Amniotic stem cell (primary cell): ENCODE data around the gene PARP9.
"Not testable (repeated sequence)": the region's sequence is repeated elsewhere in the genome, so short reads cannot be mapped to it uniquely, and the experiment has no call there.

ENCODE experiments used
- DNase-seq: peaks from one replicate; lab custom pipeline; 2025; lab: John Stamatoyannopoulos, UW

PARP9 gene

DNA sequence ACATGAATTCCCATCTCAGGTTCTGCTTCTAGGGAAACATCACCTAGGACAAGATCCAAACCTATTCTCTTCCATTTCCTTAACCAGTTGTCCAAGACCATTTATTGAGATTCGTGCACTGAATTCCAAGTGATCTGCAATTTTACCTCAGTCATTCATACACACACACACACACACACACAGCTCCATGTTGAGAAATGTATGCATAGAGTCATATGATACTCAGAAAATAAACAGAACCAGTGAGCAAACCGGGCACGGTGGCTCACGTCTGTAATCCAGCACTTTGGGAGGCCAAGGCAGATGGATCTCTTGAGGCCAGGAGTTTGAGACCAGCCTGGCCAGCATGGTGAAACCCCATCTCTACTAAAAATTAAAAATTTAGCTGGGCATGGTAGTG, 43.2 kb downstream of the PARP9 start:
- no peak for DNase-seq

DNA sequence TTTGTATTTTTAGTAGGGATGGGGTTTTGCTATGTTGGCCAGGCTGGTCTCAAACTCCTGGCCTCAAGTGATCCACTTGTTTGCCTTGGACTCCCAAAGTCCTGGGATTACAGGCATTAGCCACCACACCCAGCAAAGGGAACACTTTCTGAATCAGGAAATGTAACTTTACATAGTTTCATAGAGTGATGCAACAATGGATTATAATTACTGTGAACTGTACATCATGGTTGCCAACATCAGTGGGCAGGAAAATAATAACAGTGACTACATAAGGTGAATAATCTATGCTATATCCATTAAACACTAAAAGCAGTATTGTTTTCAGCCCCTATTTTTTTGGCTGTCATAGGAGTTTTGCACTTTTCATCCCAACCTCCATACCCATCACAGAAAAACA, 44.4 kb downstream of the PARP9 start:
- no peak for DNase-seq

DNA sequence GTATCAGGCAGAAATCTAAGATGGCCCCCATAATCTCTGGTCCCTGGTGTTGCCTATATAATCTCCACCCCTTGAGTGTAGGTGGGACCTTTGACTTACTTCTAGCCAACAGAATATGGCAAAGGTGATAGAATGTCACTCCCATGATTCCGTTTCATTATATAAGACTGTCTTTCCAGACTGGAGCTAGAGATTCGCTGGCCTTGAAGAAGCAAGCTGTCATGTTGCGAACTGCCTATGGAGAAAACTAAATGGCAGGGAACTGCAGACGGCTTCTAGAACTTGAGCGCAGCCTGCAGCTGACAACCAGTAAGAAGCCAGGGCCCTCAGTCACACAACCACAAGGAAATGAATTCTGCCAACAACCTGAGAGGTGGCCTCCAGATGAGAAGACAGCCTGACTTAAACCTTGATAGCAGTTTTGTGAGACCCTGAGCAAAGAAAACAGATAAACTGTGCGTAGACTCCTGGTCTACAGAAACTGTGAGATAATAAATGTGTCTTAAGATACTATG, 47.2 kb downstream of the PARP9 start:
- DNase-seq, result no peak

DNA sequence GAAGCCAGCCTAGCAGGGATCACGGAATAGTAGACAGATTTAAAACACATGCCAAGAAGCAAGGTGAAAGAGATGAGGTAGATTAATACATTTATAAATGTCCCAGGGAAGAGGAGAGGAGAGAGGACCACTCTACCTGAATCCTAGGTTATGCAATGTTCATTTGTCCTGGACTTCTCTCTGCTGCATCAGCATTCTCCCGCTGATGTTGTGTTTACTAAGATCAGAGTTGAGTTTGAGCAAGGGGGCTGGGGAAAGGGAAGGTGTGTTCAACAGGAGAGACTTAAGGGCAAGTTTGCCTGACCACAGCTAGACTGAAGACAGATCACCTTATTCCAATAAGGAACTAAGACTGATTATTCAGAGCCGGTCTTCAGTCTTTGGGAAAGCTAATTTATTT, 48.2 kb downstream of the PARP9 start:
- no peak for DNase-seq

DNA sequence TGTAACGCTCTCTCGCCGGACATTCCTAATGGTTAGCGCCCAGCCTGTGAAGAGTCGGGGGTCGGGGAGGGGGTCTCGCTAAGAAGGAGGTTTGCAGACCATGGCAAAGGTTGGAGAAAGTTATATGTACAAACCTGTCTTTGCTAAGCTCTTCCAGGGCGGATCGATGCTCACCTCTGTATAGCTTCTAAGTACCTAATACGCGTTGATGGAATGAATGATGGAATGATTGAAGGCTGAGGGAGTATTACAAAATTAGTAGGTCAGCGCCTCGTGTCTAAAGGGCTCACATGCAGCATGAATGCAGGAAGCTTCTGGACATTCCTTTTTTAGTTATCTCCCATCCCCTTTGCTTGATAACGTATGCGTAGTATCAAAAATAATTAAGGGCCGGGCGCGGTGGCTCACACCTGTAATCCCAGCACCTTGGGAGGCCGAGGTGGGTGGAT, 49.1 kb downstream of the PARP9 start:
- no peak for DNase-seq

DNA sequence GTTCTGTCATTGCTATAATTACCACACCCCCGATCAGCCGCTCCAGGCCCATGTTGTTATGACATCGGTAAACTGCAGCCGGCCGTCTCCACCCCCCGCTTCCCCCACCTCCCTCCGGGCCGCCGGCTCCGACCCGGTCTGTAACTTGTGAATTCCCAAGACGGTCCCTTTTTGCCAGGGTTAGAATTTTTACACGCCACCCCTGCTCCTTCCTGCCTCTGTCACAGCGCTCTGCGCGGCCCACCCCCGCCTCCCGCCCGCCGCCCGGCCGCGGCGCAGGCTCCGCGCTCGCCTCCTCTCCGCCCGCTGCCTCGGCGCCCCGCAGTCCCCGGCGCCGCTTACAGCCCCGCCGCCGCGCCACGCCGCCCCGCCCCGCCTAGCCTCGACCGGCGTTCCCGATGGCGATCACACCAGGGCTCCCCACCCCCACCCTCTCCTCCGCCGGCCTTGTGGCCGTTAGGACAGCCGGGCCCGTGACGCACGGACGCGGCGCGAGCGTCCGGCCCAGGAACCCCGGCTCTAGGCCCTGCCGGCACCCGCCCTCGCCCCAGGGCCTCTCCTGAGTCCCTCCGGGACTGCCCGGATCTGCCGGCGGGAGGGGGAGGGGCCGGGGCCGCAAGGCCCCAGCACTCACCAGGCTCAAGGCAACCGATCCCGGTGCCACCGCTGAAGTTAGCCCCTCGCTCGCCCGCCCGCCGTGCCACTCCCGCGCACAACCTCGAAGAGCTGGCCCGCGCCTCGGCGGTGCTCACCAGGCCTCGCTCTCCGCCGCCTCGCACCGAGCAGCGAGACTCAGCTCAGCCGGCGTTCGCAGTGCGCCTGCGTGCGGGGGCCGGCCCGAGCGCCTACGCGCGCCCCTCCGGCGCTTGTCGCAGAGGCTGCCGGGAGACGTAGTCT, 49.7 kb downstream of the PARP9 start, which contains the start of gene KPNA1:
KPNA1 (minus strand) TSS at position 817 of the 897 bp plus-strand sequence. CDS start 18,374 bp downstream, outside the sequence.
- DNase-seq, result peak; percentile 59

DNA sequence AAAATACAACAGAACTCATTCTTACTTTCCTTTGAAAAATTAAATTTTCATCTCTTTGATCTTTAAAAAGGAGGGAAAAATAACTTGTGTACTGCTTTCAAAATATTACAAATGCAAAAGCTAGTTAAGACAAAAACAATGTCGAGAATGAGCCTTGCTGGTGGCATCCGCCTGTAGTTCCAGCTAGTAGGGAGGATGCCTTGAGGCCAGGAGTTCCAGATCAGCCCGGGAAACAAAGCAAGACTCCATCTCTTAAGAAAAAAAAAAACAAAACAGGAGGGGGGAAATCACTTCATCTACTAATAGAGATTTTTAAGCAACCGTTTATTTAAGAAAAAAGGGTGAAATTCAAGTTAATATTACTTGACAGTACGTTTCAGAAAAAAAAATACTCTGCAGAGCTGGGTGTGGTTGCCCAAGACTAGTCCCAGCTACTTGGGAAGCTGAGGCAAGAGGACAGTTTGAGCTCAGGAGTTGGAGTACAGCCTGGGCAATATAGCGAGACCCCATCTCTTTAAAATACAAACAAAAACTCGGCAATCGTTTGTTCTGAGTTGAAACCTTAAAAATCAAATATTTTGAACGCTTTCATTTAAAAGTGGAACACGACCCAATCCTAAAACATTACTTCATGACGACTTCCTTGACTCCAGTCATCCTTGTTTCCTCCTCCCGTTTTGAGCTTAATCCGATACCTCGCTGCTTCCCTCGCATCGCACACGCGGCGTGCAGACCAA, 50.5 kb downstream of the PARP9 start:
- peak; percentile 56 for DNase-seq

DNA sequence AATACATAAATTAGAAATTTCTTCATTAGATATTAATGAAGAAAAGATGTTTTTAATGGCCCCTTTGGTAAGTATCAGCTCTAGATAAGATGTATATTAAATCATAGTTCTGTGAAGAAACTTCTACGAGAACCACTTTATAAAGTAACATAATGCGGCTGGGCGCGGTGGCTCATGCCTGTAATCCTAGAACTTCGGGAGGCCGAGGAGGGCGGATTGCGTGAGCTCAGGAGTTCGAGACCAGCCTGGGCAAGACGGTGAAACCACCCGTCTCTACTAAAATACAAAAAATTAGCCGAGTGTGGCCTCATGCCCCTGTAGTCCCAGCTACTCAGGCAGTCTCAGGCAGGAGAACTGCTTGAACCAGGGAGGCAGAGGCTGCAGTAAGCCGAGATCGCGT, 51.8 kb downstream of the PARP9 start:
- DNase-seq, result no peak

DNA sequence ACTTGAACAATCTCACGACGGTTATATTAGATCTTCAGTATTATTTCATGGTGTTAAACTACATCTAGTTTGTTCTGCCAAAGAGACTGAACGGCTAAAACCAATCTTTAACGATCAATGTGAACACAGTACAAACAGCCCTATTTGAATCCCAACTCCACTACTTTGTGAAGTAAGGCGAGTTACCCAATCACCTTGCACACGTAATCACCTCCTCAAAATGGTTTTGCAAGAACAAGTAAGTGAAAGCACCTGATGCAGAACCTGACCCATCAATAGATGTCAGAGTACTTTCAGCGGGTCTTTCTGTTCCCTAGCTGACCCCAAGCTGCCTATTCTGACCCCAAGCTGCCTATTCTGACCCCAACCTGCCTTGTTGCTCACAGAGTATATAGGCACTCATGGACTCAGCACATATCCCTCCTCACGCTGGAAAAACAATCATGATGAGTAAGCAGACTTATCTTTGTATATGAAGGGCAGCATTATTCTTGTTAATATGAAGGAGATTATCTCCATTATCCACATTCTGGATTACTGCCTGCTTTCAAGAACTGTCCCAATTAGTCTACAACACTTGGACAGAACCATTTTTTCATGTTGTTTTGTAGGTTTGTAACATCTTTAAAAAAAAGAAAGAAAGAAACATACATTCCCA, 53.1 kb downstream of the PARP9 start:
- no peak for DNase-seq

DNA sequence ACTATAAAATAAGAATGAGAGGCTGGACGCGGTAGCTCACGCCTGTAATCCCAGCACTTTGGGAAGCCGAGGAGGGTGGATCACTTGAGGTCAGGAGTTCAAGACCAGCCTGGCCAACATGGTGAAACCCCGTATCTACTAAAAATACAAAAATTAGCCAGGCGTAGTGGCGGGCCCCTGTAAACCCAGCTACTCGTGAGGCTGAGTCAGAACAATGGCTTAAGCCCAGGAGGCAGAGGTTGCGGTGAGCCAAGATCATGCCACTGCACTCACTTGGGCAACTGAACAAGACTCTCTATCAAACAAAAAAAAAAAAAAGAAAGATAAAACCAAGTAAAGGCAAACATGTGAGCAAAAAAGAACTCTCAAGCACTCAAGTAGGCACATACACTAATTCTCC, 55.2 kb downstream of the PARP9 start:
- DNase-seq, result not testable (repeated sequence)

DNA sequence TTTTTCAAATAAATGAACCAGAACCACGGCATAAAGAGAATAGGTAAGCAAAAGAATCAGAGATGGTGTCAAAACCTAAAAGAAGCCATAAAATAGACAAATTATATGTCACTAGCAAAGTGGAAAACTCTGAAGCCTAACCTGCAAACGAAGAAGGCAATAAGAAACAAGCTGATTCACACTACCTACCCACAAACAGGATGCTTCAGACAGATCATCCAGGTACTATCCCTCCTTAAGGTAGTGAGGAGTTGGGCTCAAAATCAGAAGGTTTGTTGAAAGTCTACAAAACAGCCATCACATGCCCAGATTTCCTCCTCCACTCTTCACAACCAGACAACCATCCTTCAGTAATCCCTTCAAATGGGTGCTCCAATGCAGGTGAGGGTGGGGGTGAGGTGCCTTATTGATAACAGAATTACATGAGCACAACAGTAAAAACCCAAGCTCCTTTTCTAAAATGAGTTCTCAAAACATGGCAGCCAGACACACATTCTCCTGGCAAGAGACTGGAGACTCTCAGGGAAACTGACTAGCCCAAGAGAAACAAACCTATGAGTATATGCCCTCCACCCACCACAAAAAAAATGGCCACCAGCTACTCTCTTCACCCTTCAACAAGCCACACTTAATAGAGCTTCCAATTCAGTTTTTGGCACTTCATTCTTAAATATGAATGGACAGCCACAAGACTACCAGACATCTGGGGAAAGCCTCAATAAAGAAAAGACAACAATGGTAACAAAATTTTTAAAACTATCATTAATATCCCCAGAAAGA, 55.8 kb downstream of the PARP9 start:
- no peak for DNase-seq

DNA sequence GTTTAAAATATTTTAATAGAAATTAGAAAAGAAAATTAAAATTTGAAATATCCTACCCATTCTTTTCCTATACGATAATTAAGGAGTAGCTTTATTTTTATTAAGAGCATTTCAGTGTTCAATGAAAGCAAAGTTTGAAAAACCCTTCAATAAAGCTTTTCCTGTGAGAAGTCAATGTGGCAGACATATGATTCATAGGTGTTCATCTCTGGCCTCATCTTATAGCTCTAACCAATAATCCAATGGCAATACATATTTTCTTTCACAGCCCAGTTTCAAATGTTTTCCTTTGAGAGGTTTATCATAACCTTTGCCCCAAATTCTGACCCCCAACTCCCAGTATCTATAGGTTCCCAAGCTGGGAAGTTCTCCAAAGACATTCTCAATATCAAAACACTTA, 57.6 kb downstream of the PARP9 start:
- DNase-seq, result no peak

DNA sequence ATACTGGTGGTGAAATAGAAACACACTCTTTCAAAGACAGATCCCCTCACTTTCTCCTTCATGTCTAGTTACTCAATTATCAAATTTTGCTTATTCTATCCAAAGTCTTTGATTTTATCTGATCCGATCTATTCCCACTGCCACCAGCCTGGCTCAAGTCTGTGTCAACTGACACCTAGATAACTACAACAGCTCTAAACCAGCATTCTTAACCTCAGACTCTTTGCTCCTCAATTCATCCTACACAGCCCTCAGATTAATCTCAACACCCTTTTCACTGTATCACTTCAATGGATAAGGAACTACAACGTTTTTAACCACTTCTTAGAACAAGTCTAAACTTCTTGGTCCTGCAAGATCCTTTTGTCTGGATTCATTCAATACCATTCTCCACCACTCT, 58.4 kb downstream of the PARP9 start:
- DNase-seq, result no peak

DNA sequence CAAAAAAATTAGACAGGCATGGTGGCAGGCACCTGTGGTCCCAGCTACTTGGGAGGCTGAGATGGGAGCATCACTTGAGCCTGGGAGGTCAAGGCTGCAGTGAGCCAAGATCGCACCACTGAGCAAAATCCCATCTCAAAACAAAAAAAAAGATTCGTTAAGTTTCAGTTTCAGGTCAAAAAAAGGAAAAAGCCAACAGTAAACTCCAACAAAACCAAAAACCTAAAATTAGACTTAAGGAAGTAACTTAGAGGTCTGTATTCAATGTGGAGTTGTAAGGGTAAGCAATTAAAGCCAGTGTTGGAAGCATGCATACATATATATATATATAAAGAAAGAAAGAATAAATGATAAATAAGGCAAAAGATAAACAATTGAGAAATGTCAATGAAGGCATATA, 61.2 kb downstream of the PARP9 start:
- no peak for DNase-seq

DNA sequence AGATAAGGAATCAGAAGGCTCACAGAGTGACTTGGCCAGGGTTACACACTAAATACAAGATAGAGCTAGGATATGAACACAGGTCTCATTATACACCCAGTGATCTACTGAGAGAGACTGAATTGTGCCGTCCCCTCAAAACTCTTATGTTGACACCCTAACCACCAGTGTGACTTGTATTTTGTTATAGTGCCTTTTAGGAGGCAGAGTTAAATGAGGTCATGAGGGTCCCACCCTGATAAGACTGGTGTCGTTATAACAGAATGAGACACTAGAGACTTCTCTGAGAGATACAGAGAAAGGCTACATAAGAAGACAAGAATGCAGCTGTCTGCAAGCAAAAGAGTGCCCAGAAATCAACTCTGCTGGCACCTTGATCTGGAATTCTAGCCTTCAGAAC, 62.0 kb downstream of the PARP9 start:
- DNase-seq, result no peak

DNA sequence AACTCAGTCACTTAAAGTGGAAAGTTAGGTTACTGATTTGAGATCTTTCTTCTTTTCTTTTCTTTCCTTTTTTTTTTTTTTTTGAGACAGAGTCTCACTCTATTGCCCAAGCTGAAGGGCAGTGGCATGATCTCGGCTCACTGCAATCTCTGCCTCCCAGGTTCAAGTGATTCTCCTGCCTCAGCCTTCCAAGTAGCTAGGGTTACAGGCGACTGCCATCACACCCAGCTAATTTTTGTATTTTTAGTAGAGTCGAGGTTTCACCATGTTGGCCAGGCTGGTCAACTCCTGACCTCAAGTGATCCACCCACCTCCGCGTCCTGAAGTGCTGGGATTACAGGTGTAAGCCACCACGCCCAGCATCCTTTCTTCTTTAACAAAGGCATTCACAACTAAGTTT, 63.1 kb downstream of the PARP9 start:
- DNase-seq, result not testable (repeated sequence)

DNA sequence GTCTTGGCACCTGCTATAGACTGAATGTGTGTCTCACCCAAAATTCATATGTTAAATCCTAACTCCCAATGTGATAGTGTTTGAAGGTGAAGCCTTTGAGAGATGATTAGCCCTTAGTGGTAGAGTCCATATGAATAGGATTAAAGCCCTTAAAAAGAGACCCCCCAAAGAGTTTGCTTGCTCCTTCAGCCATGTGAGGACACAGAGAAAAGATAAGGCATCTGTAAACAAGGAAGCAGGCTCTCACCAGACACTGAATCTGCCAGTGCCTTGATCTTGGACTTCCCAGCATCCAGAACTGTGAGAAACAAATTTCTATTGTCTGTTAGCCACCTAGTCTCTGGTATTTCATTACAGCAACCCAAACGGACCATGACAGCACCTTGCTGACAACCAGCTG, 65.9 kb downstream of the PARP9 start:
- no peak for DNase-seq

DNA sequence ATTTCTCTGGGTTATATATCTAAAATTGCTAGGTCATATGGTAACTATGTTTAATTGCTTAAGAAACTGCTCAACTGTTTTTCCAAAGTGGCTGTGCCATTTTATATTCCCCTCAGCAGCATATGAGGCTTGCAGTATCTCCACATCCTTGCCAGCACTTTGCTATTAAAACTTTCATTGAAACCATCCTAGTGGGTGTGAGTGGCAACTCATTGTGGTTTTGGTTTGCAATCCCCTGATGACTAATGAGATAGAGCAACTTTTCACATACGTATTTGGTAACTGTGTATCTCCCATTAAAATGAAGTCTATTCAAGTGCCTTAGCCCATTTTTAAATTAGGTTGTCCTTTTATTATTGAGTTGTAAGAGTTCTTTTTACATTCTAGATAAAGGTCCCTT, 66.7 kb downstream of the PARP9 start:
- peak; percentile 30 for DNase-seq

DNA sequence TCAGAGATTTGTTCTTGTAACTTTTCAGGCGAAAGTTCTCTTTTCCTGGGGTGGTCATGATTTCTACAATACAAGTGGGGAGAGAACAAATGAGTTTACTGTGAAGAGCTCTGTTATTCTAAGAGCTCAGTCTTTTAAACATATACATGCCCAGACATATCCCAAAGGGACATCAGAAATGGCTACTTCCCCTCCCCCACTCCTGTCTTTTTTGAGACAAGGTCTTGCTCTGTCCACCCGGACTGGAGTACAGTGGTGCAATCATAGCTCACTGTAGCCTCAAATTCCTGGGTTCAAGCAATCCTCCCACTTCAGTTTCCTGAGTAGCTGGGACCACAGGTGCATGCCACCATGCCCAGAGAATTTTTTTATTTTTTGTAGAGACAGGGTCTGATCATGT, 67.6 kb downstream of the PARP9 start:
- no peak for DNase-seq

DNA sequence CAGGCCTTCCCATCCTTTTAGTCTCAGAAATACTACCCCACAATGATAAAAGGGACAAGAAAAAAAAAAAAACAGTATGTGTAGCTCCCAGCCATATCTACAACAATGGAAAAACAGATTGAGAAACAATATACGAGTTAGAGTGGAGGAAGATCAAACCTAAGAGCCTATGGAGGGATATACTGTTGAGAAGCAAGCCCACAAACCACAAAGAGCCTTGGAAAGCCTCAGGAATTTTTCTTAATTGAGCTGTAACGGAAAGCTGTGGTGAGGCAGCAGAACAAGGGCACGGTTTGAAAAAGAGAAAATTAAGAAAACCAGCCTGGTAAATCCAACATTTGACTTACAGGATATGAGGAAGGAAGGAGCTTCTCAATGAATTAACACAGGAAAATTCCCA, 70.8 kb downstream of the PARP9 start:
- peak; percentile 43 for DNase-seq

DNA sequence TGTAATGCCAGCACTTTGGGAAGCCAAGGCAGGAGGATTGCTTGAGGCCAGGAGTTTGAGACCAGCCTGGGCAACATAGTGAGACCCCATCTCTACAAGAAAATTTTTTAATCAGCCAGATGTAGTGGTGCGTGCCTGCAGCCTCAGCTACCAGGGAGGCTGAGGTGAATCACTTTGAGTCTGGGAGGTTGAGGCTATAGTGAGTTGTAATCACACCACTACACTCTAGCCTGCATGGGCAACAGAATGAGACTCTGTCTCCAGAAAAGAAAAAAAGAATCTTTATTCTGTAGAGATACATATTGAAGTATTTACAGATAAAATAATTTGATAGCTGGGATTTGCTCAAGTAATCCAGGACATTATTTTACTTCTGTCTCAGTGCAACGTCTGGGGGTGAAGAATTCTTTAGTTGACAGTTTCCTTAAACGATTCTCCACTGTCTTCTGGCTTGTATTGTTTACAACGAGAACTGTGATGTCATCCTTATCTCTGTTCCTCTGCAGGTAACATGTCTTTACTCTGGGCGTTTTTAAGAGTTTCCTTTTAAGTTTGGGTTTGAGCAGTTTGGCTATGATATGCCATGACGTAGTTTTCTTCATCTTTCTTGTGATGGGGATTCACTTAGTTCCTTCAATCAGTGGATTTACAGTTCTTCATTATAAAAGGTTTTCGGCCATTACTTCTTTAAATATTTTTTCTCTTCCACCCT, 75.7 kb downstream of the PARP9 start:
- DNase-seq, result no peak
